Measurements from ENCODE around the gene ALPL. TPM values are rescaled to one million over a fixed set of nuclear protein-coding genes. Genes with fewer than 3 reads are reported as not detected.

The ALPL gene
- total and polyA plus RNA-seq, 2 donors (not counting 1 experiment from before 2014, with no cell fraction given), result 1.3 to 3.6 TPM

DNA sequence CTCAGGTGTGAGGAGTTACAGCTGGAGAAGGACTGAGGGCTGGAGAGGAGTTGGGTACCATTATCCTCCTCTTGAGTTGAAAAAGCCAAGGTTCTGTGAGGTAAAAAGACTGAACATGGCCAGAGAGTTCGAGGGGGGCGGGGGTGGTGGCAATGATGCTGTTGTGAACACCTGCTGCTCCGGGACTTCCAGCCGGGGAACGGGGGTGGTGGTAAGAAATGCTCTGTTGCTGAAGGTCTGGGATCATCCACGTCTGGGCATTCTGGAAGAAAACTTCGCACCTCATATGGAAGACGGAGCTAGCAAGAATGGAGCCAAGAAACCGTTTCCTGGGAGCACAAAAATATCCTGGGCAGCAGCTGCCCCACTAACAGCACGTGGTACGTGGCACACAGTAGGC is 20.1 kb upstream of the ALPL start:
- no peak overlapping the region for H3K4me3 ChIP-seq (replicated peaks in 1 of 4; ENCODE audit: control extremely low read depth in 1 of 4, insufficient read depth in 1 of 4, low read depth in 3 of 4, low read length in 4 of 4)
- no peak overlapping the region for H2AFZ ChIP-seq (ENCODE audit: low read length)
- no peaks in the 10 kb centered on the region for H3K79me2 ChIP-seq (ENCODE audit: control insufficient read depth, insufficient read depth, low read length)
- H3K4me2 ChIP-seq (ENCODE audit: extremely low read depth, insufficient read depth, low read length), result no peak overlapping the region
- H3K9me3 ChIP-seq (ENCODE audit: control insufficient read depth, insufficient read depth, low read depth, low read length), result no peaks in the 10 kb centered on the region
- DNase-seq (ENCODE audit: low read depth in 2 of 2), result no peak
- TF ChIP-seq CTCF (conservative IDR thresholded peaks at IDR 0.05 in 1 of 2, IDR thresholded peaks at IDR 0.05 in 1 of 2; ENCODE audit: low read depth in 1 of 2, low read length in 2 of 2) (no peak), EZH2 (IDR thresholded peaks at IDR 0.05; ENCODE audit: low read length, missing control alignments) (no peak)
- no peaks in the 10 kb centered on the region for H3K36me3 ChIP-seq (ENCODE audit: control insufficient read depth, insufficient read depth, low read length)
- no peaks in the 10 kb centered on the region for H3K4me1 ChIP-seq (ENCODE audit: control insufficient read depth, extremely low read depth, insufficient read depth, low read length)
- H3K27ac ChIP-seq (ENCODE audit: insufficient read depth, low read length), result no peak overlapping the region
- no peaks in the 10 kb centered on the region for H4K20me1 ChIP-seq (ENCODE audit: control insufficient read depth, extremely low read depth, insufficient read depth, low read length)
- no peak overlapping the region for H3K9ac ChIP-seq (ENCODE audit: insufficient read depth, low read length)
- peaks cover 10% of the 10 kb centered on the region for H3K27me3 ChIP-seq (ENCODE audit: control insufficient read depth, insufficient read depth, low read length)

GRCh38 chr1:21490774-21491487 is 18.3 kb upstream of the ALPL start:
- peak; percentile 52 to 63 for DNase-seq (ENCODE audit: low read depth in 2 of 2)
- H3K27ac ChIP-seq (ENCODE audit: insufficient read depth, low read length), result no peak overlapping the region
- no peak overlapping the region for H3K4me3 ChIP-seq (replicated peaks in 1 of 4; ENCODE audit: control extremely low read depth in 1 of 4, insufficient read depth in 1 of 4, low read depth in 3 of 4, low read length in 4 of 4)
- no peaks in the 10 kb centered on the region for H3K36me3 ChIP-seq (ENCODE audit: control insufficient read depth, insufficient read depth, low read length)
- no peaks in the 10 kb centered on the region for H3K4me1 ChIP-seq (ENCODE audit: control insufficient read depth, extremely low read depth, insufficient read depth, low read length)
- H3K4me2 ChIP-seq (ENCODE audit: extremely low read depth, insufficient read depth, low read length), result no peak overlapping the region
- H3K9ac ChIP-seq (ENCODE audit: insufficient read depth, low read length), result no peak overlapping the region
- no peak for TF ChIP-seq EZH2 (IDR thresholded peaks at IDR 0.05; ENCODE audit: low read length, missing control alignments)
- peak; percentile 57 to 72 for TF ChIP-seq CTCF (conservative IDR thresholded peaks at IDR 0.05 in 1 of 2, IDR thresholded peaks at IDR 0.05 in 1 of 2; ENCODE audit: low read depth in 1 of 2, low read length in 2 of 2)
- H2AFZ ChIP-seq (ENCODE audit: low read length), result no peak overlapping the region
- H3K9me3 ChIP-seq (ENCODE audit: control insufficient read depth, insufficient read depth, low read depth, low read length), result no peaks in the 10 kb centered on the region
- H3K27me3 ChIP-seq (ENCODE audit: control insufficient read depth, insufficient read depth, low read length), result peaks cover 14% of the 10 kb centered on the region
- H3K79me2 ChIP-seq (ENCODE audit: control insufficient read depth, insufficient read depth, low read length), result no peaks in the 10 kb centered on the region
- no peaks in the 10 kb centered on the region for H4K20me1 ChIP-seq (ENCODE audit: control insufficient read depth, extremely low read depth, insufficient read depth, low read length)

DNA sequence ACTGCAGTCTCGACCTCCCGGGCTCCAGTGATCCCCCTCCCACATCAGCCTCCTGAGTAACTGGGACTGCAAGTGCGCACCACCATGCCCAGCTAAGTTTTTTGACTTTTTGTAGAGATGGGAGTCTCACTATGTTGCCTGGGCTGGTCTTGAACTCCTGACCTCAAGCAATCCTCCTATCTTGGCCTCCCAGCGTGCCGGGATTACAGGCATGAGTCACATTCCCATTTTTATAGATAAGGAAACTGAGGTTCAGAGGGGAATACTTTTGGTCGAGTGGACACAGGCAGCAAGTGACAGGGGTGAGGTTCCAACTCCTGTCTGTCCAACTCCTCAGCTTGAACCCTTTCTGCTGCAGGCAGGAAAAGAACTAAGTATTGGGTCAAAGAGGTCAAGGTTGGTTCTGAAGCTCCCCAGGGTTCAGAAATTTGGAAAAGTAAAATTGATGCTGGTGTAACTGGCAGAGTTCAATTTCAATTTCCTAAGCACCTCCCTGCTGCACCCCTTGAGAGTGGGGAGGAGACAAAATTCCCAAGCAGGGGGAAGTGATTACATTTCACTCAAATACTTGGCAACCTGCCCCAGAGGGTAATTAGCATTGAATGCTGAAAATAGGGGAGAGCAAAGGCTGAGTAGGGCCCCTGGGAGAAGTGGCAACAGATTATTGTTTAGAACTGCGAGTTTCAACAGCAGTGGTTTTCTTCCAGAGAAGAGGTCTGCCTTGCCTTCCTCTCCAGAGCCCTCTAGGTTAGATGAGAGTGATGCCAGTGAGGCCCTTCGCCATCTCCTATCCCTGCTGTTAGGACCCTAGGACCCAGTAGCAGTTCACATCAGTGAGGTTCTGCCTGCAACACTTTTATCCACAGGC is 17.5 kb upstream of the ALPL start:
- H3K4me2 ChIP-seq (ENCODE audit: extremely low read depth, insufficient read depth, low read length), result no peak overlapping the region
- H3K27ac ChIP-seq (ENCODE audit: insufficient read depth, low read length), result no peak overlapping the region
- no peak overlapping the region for H2AFZ ChIP-seq (ENCODE audit: low read length)
- H4K20me1 ChIP-seq (ENCODE audit: control insufficient read depth, extremely low read depth, insufficient read depth, low read length), result no peaks in the 10 kb centered on the region
- peak in 1 of 2 donors; percentile 23 for DNase-seq (ENCODE audit: low read depth in 2 of 2)
- H3K79me2 ChIP-seq (ENCODE audit: control insufficient read depth, insufficient read depth, low read length), result no peaks in the 10 kb centered on the region
- TF ChIP-seq CTCF (conservative IDR thresholded peaks at IDR 0.05 in 1 of 2, IDR thresholded peaks at IDR 0.05 in 1 of 2; ENCODE audit: low read depth in 1 of 2, low read length in 2 of 2), result no peak
- TF ChIP-seq EZH2 (IDR thresholded peaks at IDR 0.05; ENCODE audit: low read length, missing control alignments), result no peak
- H3K4me3 ChIP-seq (replicated peaks in 1 of 4; ENCODE audit: control extremely low read depth in 1 of 4, insufficient read depth in 1 of 4, low read depth in 3 of 4, low read length in 4 of 4), result no peak overlapping the region
- no peak overlapping the region for H3K9ac ChIP-seq (ENCODE audit: insufficient read depth, low read length)
- H3K4me1 ChIP-seq (ENCODE audit: control insufficient read depth, extremely low read depth, insufficient read depth, low read length), result no peaks in the 10 kb centered on the region
- no peaks in the 10 kb centered on the region for H3K36me3 ChIP-seq (ENCODE audit: control insufficient read depth, insufficient read depth, low read length)
- peaks cover 17% of the 10 kb centered on the region for H3K27me3 ChIP-seq (ENCODE audit: control insufficient read depth, insufficient read depth, low read length)
- no peaks in the 10 kb centered on the region for H3K9me3 ChIP-seq (ENCODE audit: control insufficient read depth, insufficient read depth, low read depth, low read length)

Data from fibroblast of lung (primary cell).